Duodenal mucosa (tissue), 2 donors: Measurements from ENCODE around the gene ABCA4.
A peak's percentile ranks its signal among the peaks of the same experiment; 100 is the strongest.
"Not testable (repeated sequence)": the region's sequence is repeated elsewhere in the genome, so short reads cannot be mapped to it uniquely, and the experiment has no call there.

Experiments
- H3K27ac ChIP-seq: one replicate; pipeline ENCODE4 v1.7.0; 2013; ENCODE audit warnings: low read depth, low read length
- H3K27me3 ChIP-seq, 2 donors: one replicate each; pipeline ENCODE4 v1.7.0; 2013; ENCODE audit warnings: low read length in 2 of 2, control low read depth in 1 of 2; ENCODE audit not compliant: insufficient read depth in 2 of 2, control insufficient read depth in 1 of 2
- H3K36me3 ChIP-seq, 2 donors: one replicate each; pipeline ENCODE4 v1.7.0; 2013; ENCODE audit warnings: low read length in 2 of 2, control low read depth in 1 of 2; ENCODE audit not compliant: insufficient read depth in 2 of 2, control insufficient read depth in 1 of 2
- H3K4me1 ChIP-seq, 2 donors: one replicate each; pipeline ENCODE4 v1.7.0; 2013; ENCODE audit warnings: low read length in 2 of 2, control low read depth in 1 of 2; ENCODE audit not compliant: insufficient read depth in 2 of 2, control insufficient read depth in 1 of 2
- H3K4me3 ChIP-seq, 2 donors: one replicate each; pipeline ENCODE4 v1.7.0; 2013; ENCODE audit warnings: low read length in 2 of 2, low read depth in 1 of 2
- H3K9ac ChIP-seq, 2 donors: one replicate each; pipeline ENCODE4 v1.7.0; 2013; ENCODE audit warnings: low read length in 2 of 2, low read depth in 1 of 2
- H3K9me3 ChIP-seq, 2 donors: one replicate each; pipeline ENCODE4 v1.7.0; 2013; ENCODE audit warnings: low read length in 2 of 2, control low read depth in 1 of 2; ENCODE audit not compliant: control insufficient read depth in 1 of 2

Gene ABCA4

GRCh38 chr1:93993731-93994130, 127.2 kb downstream of the ABCA4 start:
- no peak overlapping the region for H3K27ac ChIP-seq
- no peaks in the 10 kb centered on the region for H3K36me3 ChIP-seq
- H3K27me3 ChIP-seq: no peaks in the 10 kb centered on the region
- H3K4me1 ChIP-seq: peaks cover 0 to 7% of the 10 kb centered on the region in 2 donors
- no peak overlapping the region for H3K4me3 ChIP-seq
- no peak overlapping the region for H3K9ac ChIP-seq
- H3K9me3 ChIP-seq: no peaks in the 10 kb centered on the region

GRCh38 chr1:93992954-93993353, 128.0 kb downstream of the ABCA4 start:
- peak overlapping the region; percentile 61 to 66 for H3K4me3 ChIP-seq
- no peaks in the 10 kb centered on the region for H3K36me3 ChIP-seq
- peak overlapping the region in 1 of 2 donors; percentile 8 for H3K9ac ChIP-seq
- peaks cover 0 to 7% of the 10 kb centered on the region in 2 donors for H3K4me1 ChIP-seq
- no peaks in the 10 kb centered on the region for H3K9me3 ChIP-seq
- no peaks in the 10 kb centered on the region for H3K27me3 ChIP-seq
- no peak overlapping the region for H3K27ac ChIP-seq

DNA sequence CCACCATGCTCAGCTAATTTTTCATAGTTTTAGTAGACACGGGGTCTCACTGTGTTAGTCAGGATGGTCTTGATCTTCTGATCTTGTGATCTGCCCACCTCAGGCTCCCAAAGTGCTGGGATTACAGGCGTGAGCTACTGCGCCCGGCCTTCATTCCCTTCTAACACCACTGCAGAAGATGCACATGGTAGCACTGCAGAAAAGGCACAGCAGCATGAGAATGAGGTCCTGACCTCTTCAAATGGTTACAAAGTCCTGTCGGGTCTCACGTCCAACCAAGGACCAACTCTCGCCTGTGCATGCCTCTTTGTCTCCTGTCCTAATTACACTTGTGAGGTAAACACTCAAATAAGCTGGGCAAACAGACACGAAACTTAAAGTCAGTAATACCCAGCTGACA, 128.8 kb downstream of the ABCA4 start:
- Histone ChIP-seq H3K9ac (no peak overlapping the region), H3K4me3 (no peak overlapping the region), H3K27me3 (no peaks in the 10 kb centered on the region), H3K4me1 (peaks cover 0 to 7% of the 10 kb centered on the region in 2 donors), H3K27ac (no peak overlapping the region), H3K9me3 (no peaks in the 10 kb centered on the region), H3K36me3 (no peaks in the 10 kb centered on the region)

DNA sequence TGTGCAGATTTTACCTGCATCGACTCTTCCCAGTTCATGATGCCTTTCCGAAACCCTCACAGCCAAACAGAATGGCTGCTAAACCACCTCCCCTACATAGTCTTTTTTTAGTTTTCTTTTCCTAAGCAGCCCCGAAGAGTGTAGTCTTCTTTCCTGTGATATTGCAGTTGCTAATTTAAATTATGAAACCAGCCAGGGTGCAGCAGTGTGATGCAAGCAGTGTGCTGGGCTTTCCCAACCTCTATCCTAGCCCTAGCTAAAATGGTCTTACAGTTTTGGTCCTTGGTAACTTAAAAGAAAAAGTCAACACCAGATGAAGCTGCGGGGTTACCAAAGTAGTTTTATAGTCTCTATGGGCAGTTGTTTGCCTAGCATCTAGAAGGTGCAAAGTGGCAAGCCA, 129.7 kb downstream of the ABCA4 start:
- H3K27ac ChIP-seq: no peak overlapping the region
- H3K36me3 ChIP-seq: no peaks in the 10 kb centered on the region
- peaks cover 0 to 7% of the 10 kb centered on the region in 2 donors for H3K4me1 ChIP-seq
- no peaks in the 10 kb centered on the region for H3K27me3 ChIP-seq
- no peak overlapping the region for H3K9ac ChIP-seq
- H3K9me3 ChIP-seq: no peaks in the 10 kb centered on the region
- H3K4me3 ChIP-seq: no peak overlapping the region

GRCh38 chr1:93990477-93990876, 130.5 kb downstream of the ABCA4 start:
- not testable (repeated sequence) for H3K9ac ChIP-seq, H3K36me3 ChIP-seq, H3K9me3 ChIP-seq, H3K4me3 ChIP-seq, H3K27me3 ChIP-seq, H3K27ac ChIP-seq, H3K4me1 ChIP-seq

GRCh38 chr1:93990010-93990409, 130.9 kb downstream of the ABCA4 start:
- H3K9me3 ChIP-seq: no peaks in the 10 kb centered on the region
- H3K4me1 ChIP-seq: peaks cover 0 to 7% of the 10 kb centered on the region in 2 donors
- no peak overlapping the region for H3K9ac ChIP-seq
- no peak overlapping the region for H3K27ac ChIP-seq
- no peaks in the 10 kb centered on the region for H3K36me3 ChIP-seq
- no peak overlapping the region for H3K4me3 ChIP-seq
- no peaks in the 10 kb centered on the region for H3K27me3 ChIP-seq

GRCh38 chr1:93989601-93990000, 131.3 kb downstream of the ABCA4 start:
- Histone ChIP-seq H3K36me3 (no peaks in the 10 kb centered on the region), H3K27me3 (no peaks in the 10 kb centered on the region), H3K9ac (no peak overlapping the region), H3K4me1 (peaks cover 0 to 7% of the 10 kb centered on the region in 2 donors), H3K27ac (no peak overlapping the region), H3K9me3 (no peaks in the 10 kb centered on the region), H3K4me3 (no peak overlapping the region)

GRCh38 chr1:93988634-93989350, 132.2 kb downstream of the ABCA4 start:
- Histone ChIP-seq H3K4me3 (no peak overlapping the region), H3K9ac (no peak overlapping the region), H3K27ac (no peak overlapping the region), H3K27me3 (no peaks in the 10 kb centered on the region), H3K36me3 (no peaks in the 10 kb centered on the region), H3K9me3 (no peaks in the 10 kb centered on the region), H3K4me1 (peaks cover 0 to 7% of the 10 kb centered on the region in 2 donors)

DNA sequence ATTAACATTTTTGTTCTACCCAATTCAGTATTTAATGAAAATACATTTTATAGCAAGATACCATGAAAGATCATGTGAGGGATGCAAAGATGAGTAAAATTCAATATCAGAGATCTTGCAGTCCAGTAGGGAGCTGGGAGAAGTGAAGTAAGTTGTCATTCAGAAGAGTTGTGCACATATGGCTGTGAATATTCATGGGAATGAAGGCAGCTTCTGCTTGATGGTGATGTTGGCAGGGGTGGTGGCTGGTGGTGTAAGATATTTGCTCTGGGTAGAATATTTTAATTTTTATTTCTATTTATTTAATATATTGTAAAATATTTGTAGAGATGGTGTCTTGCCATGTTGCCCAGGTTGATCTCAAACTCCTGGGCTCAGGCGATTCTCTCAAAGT, 139.7 kb downstream of the ABCA4 start:
- H3K27ac ChIP-seq: no peak overlapping the region
- H3K9me3 ChIP-seq: no peaks in the 10 kb centered on the region
- no peaks in the 10 kb centered on the region for H3K27me3 ChIP-seq
- H3K36me3 ChIP-seq: no peaks in the 10 kb centered on the region
- H3K4me3 ChIP-seq: no peak overlapping the region
- peaks cover 13 to 19% of the 10 kb centered on the region in 2 donors for H3K4me1 ChIP-seq
- no peak overlapping the region for H3K9ac ChIP-seq

DNA sequence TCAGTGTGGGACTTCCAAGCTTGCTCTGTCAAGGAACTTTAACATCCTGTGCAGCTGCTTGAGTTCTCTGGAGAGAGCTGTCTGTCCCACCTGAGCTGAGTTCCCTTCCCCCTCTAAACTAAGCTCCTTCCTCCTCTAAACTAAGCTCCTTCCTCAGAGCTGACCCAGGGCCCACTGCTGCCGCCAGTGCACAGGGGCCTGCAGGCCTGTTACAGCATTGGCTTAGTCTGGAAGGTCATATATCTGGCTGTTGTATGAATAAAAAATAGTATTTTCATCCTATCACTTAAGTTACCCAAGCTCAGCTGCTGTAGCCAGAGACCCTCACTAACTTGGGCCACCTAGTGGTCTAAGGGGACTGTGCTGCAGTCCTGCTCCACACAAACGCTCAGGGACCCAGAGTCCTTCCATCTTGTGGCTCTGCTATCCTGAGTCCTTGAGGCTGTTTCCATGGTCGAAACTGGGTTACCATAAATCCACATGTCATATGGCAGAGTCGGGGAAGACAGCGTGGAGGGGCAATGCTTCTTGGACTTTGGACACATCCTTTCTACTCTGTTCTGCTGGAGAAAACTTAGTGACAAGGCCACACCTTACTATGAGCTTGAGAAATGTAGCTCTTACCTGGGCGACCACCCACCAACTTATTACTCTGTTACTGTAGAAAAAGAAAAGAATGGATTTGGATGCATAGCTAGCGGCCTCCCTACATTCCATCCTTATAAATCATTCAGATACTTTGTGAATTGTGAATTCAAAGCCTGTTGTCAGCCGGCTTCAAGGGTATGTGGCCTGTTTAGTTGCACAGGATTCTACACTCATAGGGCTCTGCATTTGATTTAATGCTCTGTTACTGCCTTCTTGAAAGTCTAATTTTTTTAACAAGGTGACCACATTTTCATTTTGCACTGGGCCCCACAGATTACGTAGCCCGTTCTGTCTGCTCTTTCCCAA, 140.4 kb downstream of the ABCA4 start:
- no peaks in the 10 kb centered on the region for H3K27me3 ChIP-seq
- no peaks in the 10 kb centered on the region for H3K36me3 ChIP-seq
- H3K27ac ChIP-seq: no peak overlapping the region
- H3K4me3 ChIP-seq: no peak overlapping the region
- H3K9ac ChIP-seq: no peak overlapping the region
- H3K9me3 ChIP-seq: no peaks in the 10 kb centered on the region
- peaks cover 13 to 19% of the 10 kb centered on the region in 2 donors for H3K4me1 ChIP-seq
